H1 (cell line): Measurements from ENCODE around the gene KATNBL1.

ENCODE experiments used
- CTCF ChIP-seq, 3 experiments: IDR thresholded peaks; 1 replicate in 2 of 3; 2 replicates in 1 of 3; pipeline versions ENCODE4 v1.5.1 to v1.6.1; 2011; ENCODE audit warnings: low read length in 3 of 3, mild to moderate bottlenecking in 3 of 3, inconsistent platforms in 2 of 3, low read depth in 1 of 3, moderate library complexity in 1 of 3; ENCODE audit not compliant: insufficient read depth in 1 of 3; ENCODE audit errors: control extremely low read depth in 1 of 3
- EZH2 ChIP-seq: fragments of 200-600 bp; sonication (generic); IDR thresholded peaks from 2 replicates; pipeline ENCODE4 v1.7.1; 2012; ENCODE audit warnings: low read depth, mild to moderate bottlenecking, moderate library complexity, low read length, inconsistent platforms; ENCODE audit not compliant: severe bottlenecking

GRCh38 chr15:34099914-34100313 lies 110.0 kb downstream of the KATNBL1 start:
- TF ChIP-seq EZH2 (no peak), CTCF (IDR thresholded peaks at IDR 0.05; ENCODE audit: control extremely low read depth in 1 of 3, insufficient read depth in 1 of 3, low read depth in 1 of 3, low read length in 3 of 3) (no peak)
